Brain pericyte (primary cell): ENCODE data around the gene KYNU.
A peak's percentile ranks its signal among the peaks of the same experiment; 100 is the strongest.
"Not testable (repeated sequence)": the region's sequence is repeated elsewhere in the genome, so short reads cannot be mapped to it uniquely, and the experiment has no call there.

Experiments
- DNase-seq: peaks from one replicate; pipeline ENCODE4 v3.0.0-alpha.2; 2012; ENCODE audit warnings: low read depth, low spot score

Gene KYNU

DNA sequence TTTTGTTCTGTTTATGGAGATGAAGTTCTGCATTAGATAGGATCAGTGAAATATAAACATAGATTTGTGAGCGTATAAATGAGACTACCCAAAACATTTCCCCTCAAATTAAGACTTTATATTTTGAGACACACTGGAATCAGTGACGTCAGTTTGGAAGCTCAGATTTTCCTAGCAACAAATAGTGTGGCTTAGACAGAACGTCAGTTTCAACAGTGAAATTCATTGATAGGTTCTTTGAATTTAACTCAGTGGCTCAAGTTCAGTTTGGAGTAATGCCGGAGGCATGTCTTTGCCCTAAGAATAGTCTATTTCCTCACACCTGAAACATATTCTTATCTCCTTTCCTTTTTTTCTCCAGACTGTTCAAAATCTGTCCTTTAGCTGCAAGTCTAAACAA lies 138.2 kb downstream of the KYNU start:
- DNase-seq: no peak

DNA sequence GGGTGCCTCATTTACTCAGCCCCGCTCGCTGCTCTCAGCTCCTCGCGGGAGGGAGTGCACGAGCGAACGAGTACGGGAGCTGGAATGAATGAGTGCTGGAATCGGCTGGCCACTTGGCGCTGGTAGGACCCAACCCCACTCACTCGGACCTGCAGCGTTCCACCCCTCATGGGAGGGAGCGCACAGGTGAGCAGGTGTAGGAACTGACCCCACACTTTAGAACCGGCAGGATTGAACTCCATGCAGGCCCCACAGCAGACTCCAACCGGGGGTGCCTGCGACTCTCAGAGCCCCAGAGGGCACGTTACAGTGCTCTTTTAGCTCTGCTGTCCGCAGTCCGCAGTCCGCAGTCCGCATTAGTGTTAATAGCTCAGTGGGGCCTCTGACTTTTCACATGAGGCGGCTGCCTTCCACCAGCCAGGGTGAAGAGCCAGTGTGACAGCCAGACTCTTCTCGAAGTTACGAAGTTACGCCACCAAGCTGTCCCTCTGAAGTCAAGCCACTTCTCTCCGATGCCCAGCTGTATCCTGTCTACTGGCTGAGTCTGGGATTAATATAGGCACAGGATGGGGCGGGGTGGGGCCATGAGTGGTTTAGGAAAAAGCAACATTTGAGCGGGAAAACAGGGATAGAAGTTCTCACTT lies 149.1 kb downstream of the KYNU start:
- no peak for DNase-seq

DNA sequence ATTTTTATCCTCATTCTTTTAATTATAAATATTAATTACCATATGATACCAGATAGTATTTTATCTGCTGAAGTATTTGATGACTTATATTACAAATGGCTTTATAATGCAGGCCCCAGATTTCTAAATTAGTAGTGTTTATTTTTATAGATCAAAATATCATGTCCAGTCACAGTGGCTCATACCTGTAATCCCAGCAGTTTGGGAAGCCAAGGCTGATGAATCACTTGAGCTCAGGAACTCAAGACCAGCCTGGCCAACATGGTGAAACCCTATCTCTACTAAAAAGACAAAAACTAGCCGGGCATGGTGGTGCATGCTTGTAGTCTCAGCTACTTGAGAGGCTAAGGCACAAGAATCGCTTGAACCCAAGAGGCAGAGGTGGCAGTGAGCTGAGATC lies 151.7 kb downstream of the KYNU start:
- no peak for DNase-seq

DNA sequence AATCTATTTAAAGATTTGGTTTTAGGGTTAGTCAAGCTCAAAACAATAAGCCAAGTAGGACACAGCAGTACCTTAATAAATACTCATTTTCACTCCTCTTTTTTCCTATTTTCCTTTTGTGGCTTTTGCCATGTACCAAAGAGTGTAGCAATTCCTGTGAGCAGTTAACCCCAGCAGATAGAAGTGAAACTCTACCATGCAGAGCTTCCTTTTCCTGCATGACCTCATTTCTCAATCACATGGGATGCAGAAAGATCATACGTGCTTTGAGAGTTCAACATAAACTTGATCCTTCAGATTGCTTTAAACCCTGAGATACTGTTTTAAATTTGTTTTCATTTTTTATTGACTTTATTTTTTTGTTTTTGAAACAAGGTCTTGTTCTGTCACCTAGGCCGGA lies 152.7 kb downstream of the KYNU start:
- DNase-seq: no peak

DNA sequence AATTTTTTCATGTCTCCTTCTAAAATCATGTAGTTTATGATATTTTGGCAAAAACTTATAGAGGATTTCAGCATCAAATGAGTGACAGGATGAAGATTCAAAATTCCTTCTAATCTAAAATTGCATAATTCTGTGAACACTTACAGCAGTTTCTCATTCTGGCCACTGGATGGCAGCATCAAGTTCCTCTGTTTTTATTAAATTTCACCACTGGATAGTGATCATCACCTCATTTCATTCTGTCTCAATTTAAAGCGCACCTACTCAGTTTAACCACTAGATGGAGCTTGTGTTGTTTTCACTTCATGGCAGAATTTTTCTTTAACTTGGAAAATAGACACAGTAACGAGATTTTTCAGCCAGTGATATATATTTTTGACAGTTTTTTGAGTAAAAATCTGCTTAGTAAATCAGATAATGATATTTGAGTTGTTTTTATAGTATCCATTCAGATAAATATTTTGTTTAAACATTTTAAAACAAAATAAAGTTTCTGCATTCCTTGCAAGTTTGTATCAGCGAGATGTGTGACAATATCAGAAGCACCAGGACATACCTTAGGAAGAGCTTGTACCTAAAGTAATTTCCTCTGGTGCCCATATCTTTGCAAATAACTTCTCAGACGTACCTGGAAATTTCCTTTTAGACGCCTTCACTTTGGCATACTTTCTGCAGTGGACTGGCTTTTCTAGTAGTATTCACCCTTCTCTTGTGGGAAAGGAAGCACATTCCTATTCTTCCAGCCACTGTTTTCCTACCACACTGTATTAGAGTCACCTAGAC lies 157.0 kb downstream of the KYNU start:
- DNase-seq: peak; percentile 57

DNA sequence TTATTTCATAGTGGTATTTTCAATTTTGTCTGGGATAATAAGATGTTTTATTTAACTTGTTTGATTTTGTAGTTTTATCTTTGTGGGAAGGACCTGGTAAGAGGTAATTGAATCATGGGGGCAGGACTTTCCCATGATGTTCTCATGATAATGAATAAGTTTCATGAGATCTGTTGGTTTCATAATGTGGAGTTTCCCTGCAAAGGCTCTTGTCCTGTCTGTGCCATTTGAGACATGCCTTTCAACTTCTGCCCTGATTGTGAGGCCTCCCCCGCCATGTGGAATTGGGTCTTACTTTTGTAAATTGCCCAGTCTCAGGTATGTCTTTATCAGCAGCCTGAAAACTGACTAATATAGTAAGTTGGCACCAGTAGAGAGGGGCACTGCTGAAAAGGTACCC lies 174.0 kb downstream of the KYNU start:
- DNase-seq: no peak

DNA sequence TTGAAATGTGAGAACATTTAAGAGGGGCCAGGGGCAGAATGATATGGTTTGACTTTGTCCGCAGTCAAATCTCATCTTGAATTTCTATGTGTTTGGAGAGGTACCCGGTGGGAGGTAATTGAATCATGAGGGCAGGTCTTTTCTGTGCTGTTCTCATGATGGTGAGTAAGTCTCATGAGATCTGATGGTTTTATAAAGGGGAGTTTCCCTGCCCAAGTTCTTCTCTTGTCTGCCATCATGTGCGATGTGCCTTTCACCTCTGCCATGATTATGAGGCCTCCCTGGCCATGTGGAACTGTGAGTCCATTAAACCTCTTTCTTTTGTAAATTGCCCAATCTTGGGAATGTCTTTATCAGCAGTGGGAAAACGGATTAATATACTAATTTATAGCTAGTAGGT lies 176.0 kb downstream of the KYNU start:
- DNase-seq: not testable (repeated sequence)

DNA sequence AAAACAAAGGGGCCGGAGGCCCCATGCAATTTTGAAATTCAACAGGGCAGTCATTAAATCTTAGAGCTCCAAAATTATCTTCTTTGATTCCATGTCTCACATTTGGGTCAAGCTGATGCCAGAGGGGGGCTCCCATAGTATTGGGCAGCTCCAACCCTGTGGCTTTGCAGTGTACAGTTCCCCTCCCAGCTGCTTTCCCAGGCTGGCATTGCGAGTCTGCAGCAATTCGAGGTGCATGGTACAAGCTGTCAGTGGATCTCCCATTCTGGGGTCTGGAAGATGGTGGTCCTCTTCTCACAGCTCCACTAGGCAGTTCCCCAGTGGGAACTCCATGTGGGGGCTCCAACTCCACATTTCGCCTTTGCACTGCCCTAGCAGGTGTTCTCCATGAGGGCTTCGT lies 179.1 kb downstream of the KYNU start:
- DNase-seq: no peak

DNA sequence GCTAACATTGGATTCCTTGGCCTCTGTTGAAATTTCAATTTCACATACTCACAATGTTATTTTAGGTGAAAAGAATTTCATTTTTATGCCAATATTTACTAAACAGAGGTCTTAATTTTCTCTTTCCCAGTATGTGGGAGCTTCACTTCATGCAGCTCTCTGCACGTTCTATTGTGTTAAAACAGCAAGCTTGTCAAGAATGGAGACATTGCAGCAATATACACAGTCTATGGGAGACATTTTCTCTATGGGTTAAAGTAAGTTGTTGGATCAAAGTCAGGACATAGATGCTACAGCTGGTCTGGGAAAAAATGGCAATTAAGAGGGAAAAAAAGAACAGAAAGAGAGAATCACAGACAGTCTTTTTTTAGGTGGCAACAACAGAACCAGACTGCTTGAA lies 181.4 kb downstream of the KYNU start:
- peak; percentile 15 for DNase-seq

DNA sequence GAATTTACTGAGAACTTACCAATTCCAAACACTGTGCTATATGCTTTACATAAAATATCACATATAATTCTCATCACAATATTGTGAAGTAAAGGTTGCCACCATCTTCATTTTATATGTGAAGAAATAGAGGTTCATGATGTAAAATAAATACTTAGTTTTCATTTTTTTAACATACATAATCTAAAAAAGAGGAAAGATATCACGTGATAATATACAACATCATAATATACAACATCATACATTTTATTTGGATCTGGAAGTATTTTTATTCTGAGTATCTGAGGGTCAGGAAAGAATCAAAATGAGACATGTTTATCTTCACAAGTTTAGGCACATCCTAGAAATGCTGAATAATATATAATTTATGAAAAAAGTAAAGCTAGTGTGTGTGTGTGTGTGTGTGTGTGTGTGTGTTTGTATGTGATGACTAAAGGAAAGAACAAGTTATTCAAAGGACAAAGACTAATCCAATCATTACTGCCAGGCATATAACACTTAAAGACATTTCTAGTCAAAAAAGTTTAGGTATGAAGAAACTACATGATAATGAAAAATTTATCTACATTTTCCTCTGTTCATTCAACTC lies 186.2 kb downstream of the KYNU start:
- no peak for DNase-seq

DNA sequence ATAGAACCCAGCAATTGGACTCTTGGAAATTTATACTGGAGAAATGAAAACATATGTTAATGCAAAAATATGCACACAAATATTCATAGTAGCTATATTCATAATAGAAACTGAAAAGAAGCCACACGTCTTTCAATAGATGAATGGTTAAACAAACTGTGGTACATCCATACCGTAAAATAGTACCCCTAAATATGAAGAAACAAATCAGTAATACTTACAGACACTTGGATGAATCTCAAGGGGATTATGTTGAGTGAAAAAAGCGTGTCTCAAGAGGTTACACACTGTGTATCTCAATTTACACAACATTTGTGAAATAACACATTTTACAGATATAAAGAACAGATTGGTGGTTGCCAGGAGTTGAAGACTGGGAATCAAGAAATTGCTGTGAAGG lies 190.6 kb downstream of the KYNU start:
- DNase-seq: no peak

DNA sequence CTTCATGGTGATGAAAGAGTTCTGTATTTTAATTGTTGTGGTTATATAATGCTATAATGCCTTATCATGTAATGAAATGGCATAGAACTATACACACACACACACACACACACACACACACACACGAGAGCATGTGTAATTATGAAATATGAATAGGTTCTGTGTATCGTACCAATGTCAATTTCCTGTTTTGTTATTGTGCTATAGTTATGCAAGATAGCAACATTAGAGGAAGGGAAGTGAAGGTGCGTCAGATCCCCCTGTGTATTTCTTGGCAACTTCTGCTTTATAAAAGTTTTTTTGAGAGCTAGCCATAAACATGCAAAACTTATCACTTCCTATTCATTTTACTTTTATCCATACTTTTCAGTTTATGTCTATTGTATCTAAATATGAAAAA lies 191.0 kb downstream of the KYNU start:
- no peak for DNase-seq

DNA sequence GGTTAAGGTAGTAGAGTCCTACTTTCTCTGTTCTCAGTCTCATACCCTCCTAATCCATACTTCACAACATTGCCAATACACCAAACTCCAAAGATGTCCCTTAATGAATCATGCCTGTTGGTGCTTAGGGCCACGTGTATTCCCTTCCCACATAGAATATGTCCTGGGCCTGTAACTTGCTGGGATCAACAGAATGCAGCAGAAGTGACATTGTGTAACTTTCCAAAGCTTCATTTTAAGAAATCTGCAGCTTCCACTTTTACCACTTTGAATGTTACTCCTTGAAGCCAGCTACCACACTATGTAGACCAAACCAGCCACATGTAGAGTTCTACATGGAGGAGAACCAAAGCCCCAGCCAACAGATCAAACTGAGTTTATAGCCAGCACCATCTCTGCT lies 193.2 kb downstream of the KYNU start:
- DNase-seq: no peak

DNA sequence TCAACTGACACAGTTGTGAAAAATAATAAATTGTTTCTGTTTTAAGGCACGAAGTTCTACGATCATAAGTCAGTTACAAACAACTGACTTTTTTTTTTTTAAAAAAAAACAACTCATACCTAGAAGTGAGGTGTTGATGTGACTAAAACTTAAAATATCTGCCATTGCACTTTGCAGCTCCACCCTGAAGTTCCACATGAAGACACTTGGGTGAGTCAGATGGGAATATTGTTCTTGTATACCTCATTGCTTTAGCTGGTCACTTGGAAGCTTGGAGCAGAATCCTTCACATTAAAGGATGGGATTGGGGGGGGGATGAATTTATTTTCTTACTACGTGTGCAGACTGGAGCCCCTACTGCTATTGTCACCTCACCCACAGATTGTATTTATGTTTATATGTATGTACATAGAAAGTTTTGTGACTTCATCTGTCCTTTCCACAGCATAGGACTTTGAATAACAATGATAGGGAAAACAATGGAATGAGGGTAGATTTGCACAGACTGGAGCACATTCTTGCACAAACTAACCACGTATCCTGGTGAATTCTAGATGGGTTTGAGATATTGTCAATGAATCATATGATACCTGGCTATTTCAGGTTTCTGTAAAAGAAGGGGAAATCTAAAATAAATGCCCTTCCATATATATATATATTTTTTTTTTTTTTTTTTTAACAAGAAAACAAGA lies 193.9 kb downstream of the KYNU start:
- no peak for DNase-seq

DNA sequence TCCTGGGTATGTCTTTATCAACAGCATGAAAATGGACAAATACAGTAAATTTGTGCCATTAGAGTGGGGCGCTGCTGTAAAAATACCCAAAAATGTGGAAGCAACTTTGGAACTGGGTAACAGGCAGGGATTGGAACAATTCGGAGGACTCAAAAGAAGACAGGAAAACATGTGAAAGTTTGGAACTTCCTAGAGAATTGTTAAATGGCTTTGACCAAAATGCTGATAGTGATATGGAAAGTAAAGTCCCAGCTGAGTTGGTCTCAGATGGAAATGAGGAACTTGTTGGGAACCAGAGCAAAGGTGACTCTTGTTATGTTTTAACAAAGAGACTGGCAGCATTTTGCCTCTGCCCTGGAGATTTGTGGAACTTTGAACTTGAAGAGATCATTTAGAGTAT lies 197.4 kb downstream of the KYNU start:
- not testable (repeated sequence) for DNase-seq

DNA sequence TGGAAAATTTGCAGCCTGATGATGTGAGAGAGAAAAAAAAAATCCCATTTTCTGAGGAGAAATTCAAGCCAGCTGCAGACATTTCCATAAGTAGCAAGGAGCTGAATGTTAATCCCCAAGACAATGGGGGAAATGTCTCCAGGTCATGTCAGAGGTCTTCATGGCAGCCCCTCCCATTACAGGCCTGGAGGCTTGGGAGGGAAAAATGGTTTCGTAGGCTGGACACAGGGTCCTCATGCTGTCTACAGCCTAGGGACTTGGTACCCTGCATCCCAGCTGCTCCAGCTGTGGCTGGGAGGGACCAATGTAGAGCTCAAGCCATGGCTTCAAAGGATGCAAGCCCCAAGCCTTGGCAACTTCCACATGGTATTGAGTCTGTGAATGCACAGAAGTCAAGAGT lies 198.2 kb downstream of the KYNU start:
- no peak for DNase-seq

DNA sequence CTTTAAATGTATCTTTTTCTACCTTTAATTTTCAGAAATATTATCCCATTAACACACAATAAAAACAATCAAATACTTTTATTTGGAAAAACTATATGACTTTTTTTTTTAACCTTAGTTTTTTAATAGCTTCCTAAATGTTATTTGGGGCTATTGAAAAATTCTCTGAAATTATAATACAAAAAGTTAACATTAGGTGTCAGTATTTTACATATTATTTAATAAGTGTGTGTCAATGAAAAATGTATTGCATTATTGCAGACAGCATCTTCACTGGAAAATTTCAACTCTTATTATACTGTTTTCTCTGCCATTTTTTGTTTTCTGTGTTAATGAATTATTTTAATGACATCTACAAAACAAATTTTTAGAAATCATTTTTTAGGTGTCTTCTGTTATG lies 200.6 kb downstream of the KYNU start:
- DNase-seq: no peak

DNA sequence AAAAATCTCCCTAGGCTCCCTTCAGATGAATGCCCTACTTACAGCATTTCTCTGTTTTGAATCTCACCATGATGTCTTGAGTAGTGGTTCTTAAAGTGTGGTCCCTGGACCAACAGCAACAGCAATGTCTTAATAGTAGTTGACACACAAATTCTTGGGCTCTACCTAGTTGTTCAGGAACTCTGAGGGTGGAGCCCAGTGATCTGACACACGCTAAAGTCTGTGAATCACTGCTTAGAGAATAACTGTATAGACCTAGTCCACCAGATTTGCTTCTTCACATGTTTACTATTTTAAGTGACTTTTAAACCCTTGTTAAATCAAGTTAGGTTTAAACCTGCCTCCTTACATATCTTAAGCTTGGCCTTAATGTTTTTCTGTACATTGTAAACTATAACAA lies 204.2 kb downstream of the KYNU start:
- no peak for DNase-seq

DNA sequence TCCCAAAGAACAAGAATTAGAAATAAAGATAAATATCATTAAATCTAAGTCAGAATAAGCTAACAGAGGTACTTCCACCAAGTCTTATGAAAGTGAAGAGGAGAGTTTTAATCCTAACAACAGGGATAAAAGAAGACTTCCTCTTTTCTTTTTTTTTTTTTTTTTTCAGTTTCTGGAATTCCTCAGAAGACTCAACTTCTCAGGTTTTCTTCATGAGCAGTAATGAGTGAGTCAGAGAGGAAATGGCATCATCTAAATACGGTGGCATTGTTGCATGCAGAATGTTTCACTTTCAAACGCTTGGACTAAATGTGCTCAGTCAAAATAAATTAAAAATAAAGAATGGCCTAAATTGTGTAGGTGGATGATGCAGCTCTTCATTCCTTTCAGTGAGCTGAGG lies 206.2 kb downstream of the KYNU start:
- DNase-seq: no peak

DNA sequence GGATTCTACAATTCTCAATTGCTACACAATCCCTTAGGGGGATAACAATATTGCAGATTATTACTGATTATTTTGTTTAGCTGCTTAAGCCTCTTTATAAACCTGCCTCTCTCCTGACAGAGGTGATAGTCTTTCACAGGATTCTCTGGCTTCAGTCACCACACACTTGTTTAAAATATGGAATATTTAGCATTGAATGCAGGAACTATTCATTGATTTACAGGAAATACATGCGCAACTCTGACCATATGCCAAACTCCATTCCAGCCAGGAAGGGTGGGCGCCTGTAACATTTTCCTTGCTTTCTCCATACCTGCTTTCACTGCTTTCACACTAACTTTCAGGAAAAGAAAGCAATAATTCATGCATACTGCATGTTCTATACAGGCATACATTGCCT lies 207.0 kb downstream of the KYNU start:
- no peak for DNase-seq

DNA sequence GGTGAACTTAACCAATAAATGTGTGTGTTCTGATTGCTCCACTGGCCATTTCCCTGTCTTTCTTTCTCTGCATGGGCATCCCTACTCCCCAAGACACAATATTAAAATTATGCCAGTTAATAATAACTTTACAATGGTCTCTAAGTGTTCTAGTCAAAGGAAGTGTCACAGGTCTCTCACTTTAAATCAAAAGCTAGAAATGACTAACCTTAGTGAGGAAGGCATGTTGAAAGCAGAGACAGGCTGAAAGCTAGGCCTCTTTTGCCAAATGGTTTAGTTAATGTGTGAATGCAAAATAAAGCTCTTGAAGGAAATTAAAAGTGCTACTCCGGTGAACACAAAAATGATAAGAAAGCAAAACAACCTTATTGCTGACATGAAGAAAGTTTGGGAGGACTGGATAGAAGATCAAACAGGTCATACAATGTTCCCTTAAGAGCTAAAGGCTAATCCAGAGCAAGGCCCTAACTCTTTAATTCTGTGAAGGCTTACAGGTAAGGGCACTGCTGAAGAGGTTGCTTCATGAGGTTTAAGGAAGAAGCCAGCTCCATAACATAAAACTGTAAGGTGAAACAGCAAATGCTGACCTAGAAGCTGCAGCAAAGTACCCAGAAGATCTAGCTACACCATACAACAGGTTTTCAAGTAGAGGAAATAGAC lies 207.8 kb downstream of the KYNU start:
- DNase-seq: no peak

DNA sequence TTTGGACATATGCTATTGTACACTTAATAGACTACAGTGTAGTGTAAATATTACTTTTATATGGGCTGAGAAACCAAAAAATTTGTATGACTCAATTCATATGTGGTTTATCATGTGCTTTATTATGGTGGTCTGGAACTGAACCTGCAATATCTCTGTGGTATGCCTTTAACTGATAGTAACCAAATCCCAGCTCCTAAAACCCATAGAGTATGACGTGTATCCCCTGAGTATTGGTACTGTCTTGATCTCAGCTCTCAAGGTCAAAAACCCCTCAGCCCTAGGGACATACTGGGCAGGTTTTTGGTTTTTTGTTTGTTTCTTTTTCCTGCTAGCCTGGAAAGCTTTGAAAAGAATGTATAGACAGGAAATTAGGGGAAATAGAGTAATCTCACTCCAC lies 209.6 kb downstream of the KYNU start:
- no peak for DNase-seq
